ENCODE data around the gene BLCAP.
"Not testable (repeated sequence)": the region's sequence is repeated elsewhere in the genome, so short reads cannot be mapped to it uniquely, and the experiment has no call there.

The BLCAP gene

DNA sequence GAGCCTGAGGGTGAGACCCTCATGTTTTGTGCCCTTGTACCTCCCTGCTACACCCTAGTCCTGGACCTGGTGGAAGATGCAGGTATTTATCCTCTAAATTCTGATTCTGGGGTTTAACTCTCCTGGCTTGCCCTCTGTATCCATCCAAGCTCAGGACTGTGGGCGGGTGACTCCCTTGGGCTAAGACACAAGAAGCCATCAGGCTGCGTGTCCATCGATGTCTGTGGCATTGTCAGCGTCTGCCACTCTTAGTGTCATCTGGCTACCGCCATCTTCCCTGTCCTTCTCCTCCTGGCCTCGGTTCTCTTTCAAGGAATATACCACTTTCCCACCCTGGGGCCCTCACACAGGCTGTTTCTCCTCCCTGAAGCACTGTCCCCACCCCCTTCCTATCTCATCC lies 28.9 kb upstream of the BLCAP start:
- DNase-seq: no peak

- not testable (repeated sequence) for DNase-seq
These were observed 27.1 kb upstream of the BLCAP start for GRCh38 chr20:37554721-37555298.

DNA sequence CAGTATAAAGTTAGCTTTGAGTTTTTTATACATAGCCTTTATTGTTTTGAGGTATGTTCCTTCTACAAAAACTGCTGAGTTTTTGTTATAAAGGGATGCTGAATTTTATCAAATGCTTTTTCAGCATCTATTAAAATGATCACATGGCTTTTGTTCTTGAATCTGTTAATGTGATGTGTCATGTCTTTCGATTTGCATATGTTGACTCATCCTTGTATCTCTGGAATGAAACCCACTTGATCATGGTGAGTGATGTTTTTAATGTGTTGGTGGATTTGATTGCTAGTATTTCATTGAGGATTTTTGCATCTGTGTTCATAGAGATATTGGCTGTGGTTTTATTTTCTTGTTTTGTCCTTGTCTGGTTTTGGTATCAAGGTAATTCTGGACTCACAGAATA lies 24.7 kb upstream of the BLCAP start:
- DNase-seq: no peak

- not testable (repeated sequence) for DNase-seq
These were observed 24.0 kb upstream of the BLCAP start for GRCh38 chr20:37551660-37552059.

GRCh38 chr20:37550101-37550920 lies 22.6 kb upstream of the BLCAP start:
- not testable (repeated sequence) for DNase-seq

DNA sequence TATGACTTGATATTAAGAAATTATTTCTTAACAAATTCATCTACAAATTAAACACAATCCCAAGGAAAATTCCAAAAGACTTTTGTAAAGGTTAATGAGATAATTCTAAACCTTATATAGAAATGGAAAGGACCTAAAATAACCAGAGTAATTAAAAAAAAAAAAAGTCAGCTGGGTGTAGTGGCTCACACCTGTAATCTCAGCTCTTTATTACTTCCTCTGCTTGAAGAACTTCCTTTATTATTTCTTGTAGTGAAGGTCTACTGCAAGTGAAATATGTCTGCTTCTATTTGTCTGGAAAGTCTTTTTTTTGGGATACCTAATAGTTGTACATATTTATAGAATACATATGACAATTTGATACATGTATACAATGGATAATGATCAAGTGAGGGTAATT lies 20.2 kb upstream of the BLCAP start:
- DNase-seq: no peak

DNA sequence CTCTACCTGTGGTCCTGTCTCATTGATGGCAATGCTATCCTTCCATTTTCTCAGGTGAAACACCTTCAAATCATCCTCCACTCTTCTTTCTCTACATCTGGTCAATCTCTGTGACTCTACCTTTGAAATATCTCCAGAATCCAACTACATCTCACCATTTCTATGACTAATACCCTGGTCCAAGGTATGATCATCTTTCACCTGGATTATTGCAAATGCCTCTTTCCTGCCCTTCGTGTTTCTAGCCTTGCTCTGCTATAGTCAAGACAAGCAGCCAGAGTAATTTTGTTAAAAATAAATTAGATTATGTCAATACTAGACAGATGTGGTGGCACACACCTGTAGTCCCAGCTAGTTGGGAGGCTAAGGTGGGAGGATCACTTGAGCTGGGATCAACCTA lies 17.8 kb upstream of the BLCAP start:
- DNase-seq: no peak

GRCh38 chr20:37544386-37544785 lies 16.7 kb upstream of the BLCAP start:
- DNase-seq: no peak

- DNase-seq: peak; percentile 38 to 55
These were observed 16.2 kb upstream of the BLCAP start for GRCh38 chr20:37543828-37544227.

DNA sequence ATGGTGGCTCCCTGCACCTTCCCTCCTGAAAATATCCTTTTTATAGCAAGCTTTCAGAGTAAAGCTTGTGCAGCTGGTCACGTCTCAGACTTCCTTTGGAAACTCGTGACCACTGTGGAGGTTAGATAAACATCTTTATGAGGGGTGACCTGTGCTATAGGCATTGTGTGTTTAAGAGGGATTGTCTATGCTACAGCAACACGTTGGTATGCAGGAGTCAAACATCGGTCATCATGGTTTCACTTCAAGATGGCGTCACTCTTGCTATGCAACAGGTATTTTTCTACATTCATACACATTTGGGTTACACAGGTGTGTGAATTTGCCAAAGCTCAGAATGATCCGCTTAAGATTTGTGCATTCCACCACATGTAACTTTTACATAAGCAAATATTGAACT lies 14.6 kb upstream of the BLCAP start:
- DNase-seq: no peak

- no peak for DNase-seq
These were observed 13.7 kb upstream of the BLCAP start for GRCh38 chr20:37541326-37541725.

GRCh38 chr20:37540838-37541237 lies 13.2 kb upstream of the BLCAP start:
- not testable (repeated sequence) for DNase-seq

DNA sequence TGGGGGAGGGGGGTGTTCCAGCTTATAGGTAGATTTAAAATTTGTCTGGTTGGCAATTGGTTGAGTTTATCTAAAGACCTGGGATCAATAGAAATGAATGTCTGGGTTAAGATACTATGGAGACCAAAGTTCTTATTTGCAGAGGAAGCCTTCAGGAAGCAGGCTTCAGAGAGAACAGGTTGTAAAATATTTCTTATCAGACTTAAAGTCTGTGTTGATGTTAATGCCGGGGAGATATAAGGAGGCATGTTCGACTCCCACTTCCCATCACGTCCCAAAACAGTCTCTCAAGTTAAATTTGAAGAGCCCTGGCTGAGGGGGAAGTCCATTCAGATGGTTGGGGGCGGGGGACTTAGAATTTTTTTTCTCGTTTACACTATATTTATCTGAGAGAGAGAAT lies 12.3 kb upstream of the BLCAP start:
- DNase-seq: peak; percentile 6 to 27

DNA sequence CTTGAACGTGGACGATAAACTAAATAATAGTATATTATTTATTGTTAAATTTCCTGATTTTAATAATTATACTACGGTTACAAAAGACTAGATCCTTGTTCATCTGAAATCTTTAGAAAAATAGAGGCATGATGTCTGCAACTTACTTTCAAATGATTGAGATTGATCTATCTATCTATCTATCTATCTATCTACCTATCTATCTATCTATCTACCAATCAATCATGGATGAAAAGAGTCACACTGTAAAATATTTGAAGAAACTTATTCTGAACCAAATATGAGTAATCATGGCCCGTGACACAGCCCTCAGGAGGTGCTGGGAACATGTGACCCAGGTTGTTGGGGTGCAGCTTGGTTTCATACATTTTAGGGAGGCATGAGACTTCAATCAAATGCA lies 11.7 kb upstream of the BLCAP start:
- no peak for DNase-seq

DNA sequence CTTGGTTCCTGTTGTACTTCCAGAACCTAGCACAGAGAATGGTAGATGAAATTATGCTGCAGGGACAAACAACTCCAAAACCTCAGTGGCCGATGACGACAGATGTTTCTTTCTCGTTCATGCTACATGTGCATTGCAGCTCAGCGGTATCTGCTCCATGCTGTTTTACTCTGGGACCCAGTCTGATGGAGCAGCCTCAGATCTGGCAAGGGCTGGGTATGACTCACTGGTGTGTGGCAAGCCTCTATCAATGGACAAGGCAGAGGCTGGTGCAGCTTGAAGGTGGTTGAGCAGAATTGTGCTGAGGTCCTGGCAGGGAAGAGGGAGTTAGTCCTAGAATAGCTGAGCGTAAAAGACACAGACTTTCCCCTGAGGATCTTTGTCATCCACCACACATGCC lies 10.3 kb upstream of the BLCAP start:
- peak; percentile 6 to 9 for DNase-seq

DNA sequence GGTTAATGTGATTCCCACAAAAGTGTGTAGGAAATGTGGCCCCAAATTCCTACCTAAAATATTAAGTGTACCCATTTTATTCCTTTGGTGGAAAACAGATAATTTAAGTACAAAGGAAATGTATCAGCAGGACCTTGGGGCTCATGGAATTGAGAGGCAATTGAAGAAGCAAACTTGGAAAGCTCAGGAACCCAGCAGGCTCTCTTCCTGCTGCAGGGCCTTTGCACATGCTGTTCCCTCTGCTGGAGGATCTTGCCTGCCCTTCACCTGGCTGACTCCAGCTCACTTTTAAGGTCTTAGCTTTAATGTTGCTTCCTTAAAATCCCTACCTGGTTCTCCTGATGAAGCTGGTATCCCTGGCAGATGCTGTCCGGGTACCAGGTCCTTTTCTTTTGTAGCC lies 9.8 kb upstream of the BLCAP start:
- no peak for DNase-seq

- no peak for DNase-seq
These were observed 7.9 kb upstream of the BLCAP start for GRCh38 chr20:37535443-37536132.

DNA sequence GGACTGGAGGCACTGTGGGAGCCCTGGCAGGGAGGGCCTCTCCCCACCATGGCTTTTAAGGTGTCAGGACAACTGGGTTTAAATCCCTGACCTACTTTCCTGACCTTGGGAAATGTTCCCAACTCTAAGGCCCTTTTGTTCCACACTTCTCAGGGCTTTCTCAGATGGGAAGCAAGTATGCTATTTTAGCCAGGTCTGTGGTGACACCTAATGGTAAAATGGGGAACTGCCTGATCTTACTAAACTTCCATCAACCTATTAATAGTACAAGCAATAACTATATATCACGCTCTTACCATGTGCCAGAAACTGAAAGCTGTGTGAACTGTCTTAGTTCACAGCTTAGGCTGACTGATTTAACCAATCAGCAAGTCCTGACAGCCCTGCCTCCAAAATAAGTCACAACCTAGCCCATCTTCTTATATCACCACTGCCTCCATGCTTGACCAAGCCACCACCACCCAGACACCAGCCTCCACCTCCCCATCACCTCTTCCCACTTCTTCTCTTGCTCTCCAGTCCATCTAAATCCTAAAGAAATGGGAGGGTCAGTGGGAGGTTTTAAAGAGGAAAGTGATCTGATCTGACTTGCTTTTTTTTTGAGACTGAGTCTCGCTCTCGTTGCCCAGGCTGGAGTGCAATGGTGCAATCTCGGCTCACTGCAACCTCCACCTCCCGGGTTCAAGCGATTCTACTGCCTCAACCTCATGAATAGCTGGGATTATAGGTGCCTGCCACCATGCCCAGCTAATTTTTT lies 6.9 kb upstream of the BLCAP start:
- peak; percentile 87 to 91 for DNase-seq

- no peak for DNase-seq
These were observed 5.6 kb upstream of the BLCAP start for GRCh38 chr20:37533154-37533715.

DNA sequence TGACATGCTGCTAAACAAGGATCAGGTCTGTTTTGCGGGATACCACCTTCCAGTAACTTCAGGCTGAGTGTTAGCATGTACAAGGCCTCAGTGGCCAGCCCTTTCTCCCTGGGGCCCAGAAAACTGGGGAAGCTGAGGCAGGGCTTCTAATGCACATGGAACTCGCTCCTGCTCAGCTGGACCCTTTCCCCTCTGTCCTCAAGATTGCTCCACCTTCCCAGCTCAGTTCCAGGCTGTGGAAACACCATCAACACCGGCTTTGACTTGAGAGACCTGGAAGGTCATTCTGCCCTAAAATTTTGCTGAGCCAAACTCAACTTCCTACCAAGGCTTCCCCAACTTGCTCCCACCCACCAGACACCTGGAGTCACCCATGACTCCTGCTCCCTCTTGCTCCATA lies 4.2 kb upstream of the BLCAP start:
- no peak for DNase-seq

DNA sequence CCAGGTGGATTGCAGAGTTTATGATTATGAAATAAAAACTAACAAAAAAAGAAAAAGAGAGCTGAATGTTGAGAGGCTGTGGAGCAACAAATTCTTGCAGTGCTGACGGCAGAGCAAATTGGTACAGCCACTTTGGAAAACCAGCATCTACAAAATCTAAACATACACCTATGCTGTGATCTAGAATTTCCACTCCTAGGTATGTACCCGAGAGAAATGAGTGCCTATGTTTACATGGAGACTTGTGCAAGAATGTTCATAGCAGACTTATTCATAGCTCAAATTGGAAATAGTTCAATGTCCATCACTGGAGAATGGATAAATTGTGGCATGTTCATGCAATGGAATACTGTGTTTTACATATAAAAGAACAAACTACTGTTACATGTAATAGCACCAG lies 3.0 kb upstream of the BLCAP start:
- DNase-seq: no peak

DNA sequence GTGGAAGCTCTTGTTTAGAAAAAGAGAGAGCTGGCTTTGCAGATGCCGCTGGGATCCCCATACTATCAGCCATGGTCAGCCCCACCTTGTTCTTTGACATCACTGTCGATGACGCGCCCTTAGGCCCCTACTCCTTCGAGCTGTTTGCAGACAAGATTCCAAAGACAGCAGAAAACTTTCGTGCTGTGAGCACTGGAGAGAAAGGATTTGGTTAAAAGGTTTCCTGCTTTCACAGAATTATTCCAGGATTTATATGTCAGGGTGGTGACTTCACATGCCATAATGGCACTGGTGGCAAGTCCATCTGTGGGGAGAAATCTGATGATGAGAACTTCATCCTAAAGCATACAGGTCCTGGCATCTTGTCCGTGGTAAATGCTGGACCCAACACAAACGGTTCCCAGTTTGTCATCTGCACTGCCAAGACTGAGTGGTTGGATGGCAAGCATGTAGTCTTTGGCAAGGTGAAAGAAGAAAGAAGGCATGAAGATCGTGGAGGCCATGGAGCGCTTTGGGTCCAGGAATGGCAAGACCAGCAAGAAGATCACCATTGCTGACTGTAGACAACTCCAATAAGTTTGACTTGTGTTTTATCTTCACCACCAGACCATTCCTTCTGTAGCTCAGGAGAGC lies 2.4 kb upstream of the BLCAP start:
- no peak for DNase-seq

All from Kasumi-1 (cell line).